IPS-18a (cell line): ENCODE results near the gene MACROD2.

Experiments
- H3K27ac ChIP-seq: one replicate; pipeline ENCODE4 v1.5.1; 2013; ENCODE audit warnings: low read length
- H3K27me3 ChIP-seq: one replicate; pipeline ENCODE4 v1.6.1; 2013; ENCODE audit warnings: mild to moderate bottlenecking, low read length; ENCODE audit not compliant: control insufficient read depth, insufficient read depth
- H3K36me3 ChIP-seq: one replicate; pipeline ENCODE4 v1.6.1; 2013; ENCODE audit warnings: low read depth, low read length; ENCODE audit not compliant: control insufficient read depth
- H3K4me1 ChIP-seq: one replicate; pipeline ENCODE4 v1.6.1; 2013; ENCODE audit warnings: low read depth, low read length; ENCODE audit not compliant: control insufficient read depth
- H3K4me3 ChIP-seq: one replicate; pipeline ENCODE4 v1.5.1; 2013; ENCODE audit warnings: low read length
- H3K9ac ChIP-seq: one replicate; pipeline ENCODE4 v1.6.1; 2013; ENCODE audit warnings: mild to moderate bottlenecking, low read length, moderate library complexity
- H3K9me3 ChIP-seq: one replicate; pipeline ENCODE4 v1.6.1; 2013; ENCODE audit warnings: low read depth, low read length; ENCODE audit not compliant: control insufficient read depth

MACROD2 gene

DNA sequence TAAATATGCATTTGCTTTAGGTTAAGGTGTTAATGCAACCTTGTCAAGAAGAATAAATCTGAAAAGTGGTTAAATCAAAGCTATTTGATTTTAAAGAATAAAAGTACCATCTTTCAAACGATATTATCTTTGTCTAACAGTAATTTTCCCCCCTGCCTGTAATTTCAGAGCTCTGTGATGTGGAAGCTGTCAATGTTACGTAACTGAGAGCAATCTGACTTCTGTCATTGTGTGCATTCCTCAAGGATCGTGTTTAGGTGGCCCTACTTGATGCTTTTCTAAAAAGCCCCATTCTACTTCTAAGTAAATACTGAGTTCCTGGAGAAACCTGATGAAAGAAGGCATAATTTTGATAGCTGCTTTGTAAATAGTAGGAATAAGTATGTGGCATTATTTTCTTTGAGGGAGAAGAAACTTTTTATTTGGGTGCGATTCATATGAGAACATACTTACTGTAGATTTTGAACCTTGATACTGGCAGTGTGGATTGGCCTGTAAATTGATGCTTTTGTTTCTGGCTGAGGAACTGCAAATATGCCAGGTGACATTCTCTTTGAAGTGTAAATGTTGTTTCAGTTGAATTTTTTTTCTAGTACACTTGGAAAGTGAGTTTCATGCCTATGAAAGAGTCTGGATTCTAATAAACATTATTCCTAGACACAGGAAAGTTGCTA lies 871.7 kb downstream of the MACROD2 start:
- Histone ChIP-seq H3K27me3 (no peaks in the 10 kb centered on the region), H3K4me3 (no peak overlapping the region), H3K36me3 (no peaks in the 10 kb centered on the region), H3K4me1 (no peaks in the 10 kb centered on the region), H3K27ac (no peak overlapping the region), H3K9me3 (no peaks in the 10 kb centered on the region), H3K9ac (no peak overlapping the region)

DNA sequence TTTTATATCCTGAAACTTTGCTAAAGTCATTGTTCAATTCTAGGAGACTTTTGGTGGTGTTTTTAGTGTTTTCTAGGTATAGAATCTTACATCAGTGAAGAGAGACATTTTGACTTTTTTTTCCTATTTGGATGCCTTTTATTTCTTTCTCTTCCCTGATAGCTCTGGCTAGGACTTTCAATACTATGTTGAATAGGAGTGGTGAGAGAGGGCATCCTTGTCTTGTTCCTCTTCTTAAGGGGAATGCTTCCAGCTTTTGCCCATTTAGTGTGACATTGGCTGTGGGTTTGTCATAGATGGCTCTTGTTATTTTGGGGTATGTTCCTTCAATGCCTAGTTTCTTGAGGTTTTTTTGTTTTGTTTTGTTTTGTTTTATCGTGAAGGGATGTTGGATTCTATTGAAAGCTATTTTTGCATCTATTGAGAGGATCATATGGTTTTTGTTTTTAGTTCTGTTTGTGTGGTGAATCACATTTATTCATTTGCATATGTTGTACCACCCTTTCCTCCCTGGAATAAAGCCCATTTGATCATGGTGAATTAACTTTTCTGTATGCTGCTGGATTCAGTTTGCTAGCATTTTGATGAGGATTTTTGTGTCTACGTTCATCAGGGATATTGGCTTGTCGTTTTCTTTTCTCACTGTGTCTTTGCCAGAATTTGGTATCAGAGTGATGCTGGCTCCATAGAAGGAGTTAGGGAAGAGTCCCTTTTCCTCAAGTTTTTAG lies 882.1 kb downstream of the MACROD2 start:
- Histone ChIP-seq H3K9me3 (no peaks in the 10 kb centered on the region), H3K9ac (no peak overlapping the region), H3K36me3 (no peaks in the 10 kb centered on the region), H3K4me1 (no peaks in the 10 kb centered on the region), H3K27me3 (no peaks in the 10 kb centered on the region), H3K27ac (no peak overlapping the region), H3K4me3 (no peak overlapping the region)

- Histone ChIP-seq H3K27me3 (no peaks in the 10 kb centered on the region), H3K9me3 (no peaks in the 10 kb centered on the region), H3K27ac (no peak overlapping the region), H3K36me3 (no peaks in the 10 kb centered on the region), H3K9ac (no peak overlapping the region), H3K4me3 (no peak overlapping the region), H3K4me1 (no peaks in the 10 kb centered on the region)
Measured at GRCh38 chr20:14878676-14879019, 883.3 kb downstream of the MACROD2 start.

GRCh38 chr20:14879020-14879697 lies 883.8 kb downstream of the MACROD2 start:
- H3K27ac ChIP-seq: no peak overlapping the region
- H3K4me3 ChIP-seq: no peak overlapping the region
- H3K9me3 ChIP-seq: no peaks in the 10 kb centered on the region
- H3K36me3 ChIP-seq: no peaks in the 10 kb centered on the region
- no peaks in the 10 kb centered on the region for H3K4me1 ChIP-seq
- no peaks in the 10 kb centered on the region for H3K27me3 ChIP-seq
- no peak overlapping the region for H3K9ac ChIP-seq

GRCh38 chr20:14879839-14880238 lies 884.5 kb downstream of the MACROD2 start:
- Histone ChIP-seq H3K36me3 (no peaks in the 10 kb centered on the region), H3K4me1 (no peaks in the 10 kb centered on the region), H3K9ac (no peak overlapping the region), H3K27me3 (no peaks in the 10 kb centered on the region), H3K4me3 (no peak overlapping the region), H3K9me3 (no peaks in the 10 kb centered on the region), H3K27ac (no peak overlapping the region)

- H3K27me3 ChIP-seq: no peaks in the 10 kb centered on the region
- no peaks in the 10 kb centered on the region for H3K4me1 ChIP-seq
- no peak overlapping the region for H3K27ac ChIP-seq
- H3K36me3 ChIP-seq: no peaks in the 10 kb centered on the region
- H3K9ac ChIP-seq: no peak overlapping the region
- H3K4me3 ChIP-seq: no peak overlapping the region
- H3K9me3 ChIP-seq: no peaks in the 10 kb centered on the region
Measured at GRCh38 chr20:14881518-14881917, 886.2 kb downstream of the MACROD2 start.

GRCh38 chr20:14882157-14882556 lies 886.8 kb downstream of the MACROD2 start:
- Histone ChIP-seq H3K27ac (no peak overlapping the region), H3K27me3 (no peaks in the 10 kb centered on the region), H3K4me3 (no peak overlapping the region), H3K36me3 (no peaks in the 10 kb centered on the region), H3K9ac (no peak overlapping the region), H3K9me3 (no peaks in the 10 kb centered on the region), H3K4me1 (no peaks in the 10 kb centered on the region)

- H3K36me3 ChIP-seq: no peaks in the 10 kb centered on the region
Measured at GRCh38 chr20:14882846-14883245, 887.5 kb downstream of the MACROD2 start.

DNA sequence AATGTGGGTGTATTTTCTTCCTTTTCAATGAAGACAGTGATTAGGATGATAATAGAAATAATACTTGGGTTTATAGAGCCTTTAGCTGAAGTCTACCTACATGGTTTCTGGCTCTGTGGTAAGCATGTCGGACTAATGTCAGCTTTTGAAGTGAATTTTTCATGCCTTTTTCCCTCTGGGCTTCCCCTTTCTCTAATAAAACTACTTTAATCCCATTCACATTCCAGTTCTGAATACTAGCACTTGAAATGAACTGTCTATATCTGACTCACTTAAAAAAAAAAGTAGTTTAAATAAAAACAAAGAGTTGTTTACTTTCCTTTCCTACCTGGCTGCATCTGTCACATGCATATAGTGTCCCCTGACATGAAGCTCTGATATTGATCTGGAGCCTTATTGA lies 888.0 kb downstream of the MACROD2 start:
- H3K9me3 ChIP-seq: no peaks in the 10 kb centered on the region
- no peak overlapping the region for H3K27ac ChIP-seq
- no peak overlapping the region for H3K4me3 ChIP-seq
- no peaks in the 10 kb centered on the region for H3K27me3 ChIP-seq
- H3K36me3 ChIP-seq: no peaks in the 10 kb centered on the region
- no peaks in the 10 kb centered on the region for H3K4me1 ChIP-seq
- no peak overlapping the region for H3K9ac ChIP-seq

More at GRCh38 chr20:14882846-14883245, 887.5 kb downstream of the MACROD2 start:
- H3K4me3 ChIP-seq: no peak overlapping the region
- H3K4me1 ChIP-seq: no peaks in the 10 kb centered on the region
- no peaks in the 10 kb centered on the region for H3K27me3 ChIP-seq
- H3K9ac ChIP-seq: no peak overlapping the region
- no peak overlapping the region for H3K27ac ChIP-seq
- H3K9me3 ChIP-seq: no peaks in the 10 kb centered on the region

DNA sequence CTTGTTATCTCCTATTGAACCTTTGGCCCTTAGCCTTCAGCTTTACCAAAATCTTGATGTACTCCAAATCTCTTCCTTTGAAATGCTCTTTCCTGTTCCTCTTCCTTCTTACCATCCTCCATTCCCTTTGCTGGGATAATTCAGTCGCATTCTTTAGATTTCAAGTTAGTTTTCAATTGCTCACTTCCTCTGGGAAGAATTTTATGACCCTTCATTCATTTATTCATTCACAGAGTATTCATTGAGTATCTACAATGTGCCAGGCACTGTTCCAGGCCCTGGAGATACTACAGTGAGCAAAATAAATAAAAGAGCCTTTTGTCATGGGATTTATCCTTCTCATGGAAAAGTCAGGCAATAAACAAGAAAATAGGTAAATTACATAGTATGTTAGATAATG lies 890.3 kb downstream of the MACROD2 start:
- H3K9ac ChIP-seq: no peak overlapping the region
- H3K4me3 ChIP-seq: no peak overlapping the region
- no peaks in the 10 kb centered on the region for H3K4me1 ChIP-seq
- no peak overlapping the region for H3K27ac ChIP-seq
- no peaks in the 10 kb centered on the region for H3K9me3 ChIP-seq
- no peaks in the 10 kb centered on the region for H3K27me3 ChIP-seq
- no peaks in the 10 kb centered on the region for H3K36me3 ChIP-seq

DNA sequence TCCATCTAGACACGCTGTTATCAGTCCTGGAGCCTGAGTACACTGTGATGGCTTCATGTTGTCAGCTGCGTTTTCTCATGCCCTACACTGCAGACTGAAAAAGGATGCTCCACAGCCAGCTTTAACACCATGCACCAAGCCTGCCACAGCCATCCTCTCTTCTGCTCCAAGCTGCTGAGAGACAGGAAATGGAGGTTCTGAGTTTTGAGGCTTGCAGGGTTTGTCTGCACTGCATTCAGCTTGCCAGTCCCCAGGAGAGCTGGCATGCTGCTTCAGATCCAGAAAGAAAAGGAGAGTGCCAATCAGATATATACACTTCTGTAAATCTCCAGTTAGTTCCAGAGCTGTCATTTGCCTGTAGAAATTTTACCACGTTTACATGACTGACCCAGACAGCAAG lies 892.8 kb downstream of the MACROD2 start:
- Histone ChIP-seq H3K27me3 (no peaks in the 10 kb centered on the region), H3K36me3 (no peaks in the 10 kb centered on the region), H3K9me3 (no peaks in the 10 kb centered on the region), H3K4me3 (no peak overlapping the region), H3K9ac (no peak overlapping the region), H3K4me1 (no peaks in the 10 kb centered on the region), H3K27ac (no peak overlapping the region)
